Panc1 (cell line): ENCODE results near the gene TENM3.

ENCODE experiments used
- POLR2AphosphoS5 ChIP-seq: IDR thresholded peaks from 2 replicates; pipeline ENCODE4 v1.6.1; 2012; ENCODE audit warnings: mild to moderate bottlenecking, low read depth, low read length, moderate library complexity
- SIN3A ChIP-seq: IDR thresholded peaks from 2 replicates; pipeline ENCODE4 v1.6.1; 2012; ENCODE audit warnings: low read depth, mild to moderate bottlenecking, low read length, moderate library complexity, borderline replicate concordance; ENCODE audit not compliant: insufficient read depth
- TF ChIP-seq, protein P1 (sequence below), 2 experiments: IDR thresholded peaks; 2 replicates each; pipeline ENCODE4 v1.6.1; 2011 to 2012; ENCODE audit warnings: low read depth in 2 of 2, control low read depth in 1 of 2, low read length in 1 of 2, mild to moderate bottlenecking in 1 of 2, moderate library complexity in 1 of 2; ENCODE audit not compliant: insufficient read depth in 1 of 2
- TF ChIP-seq, protein P2 (sequence below): fragments of 450-650 bp; IDR thresholded peaks from 2 replicates; pipeline ENCODE4 v1.5.1; 2017; ENCODE audit warnings: mild to moderate bottlenecking

DNA sequence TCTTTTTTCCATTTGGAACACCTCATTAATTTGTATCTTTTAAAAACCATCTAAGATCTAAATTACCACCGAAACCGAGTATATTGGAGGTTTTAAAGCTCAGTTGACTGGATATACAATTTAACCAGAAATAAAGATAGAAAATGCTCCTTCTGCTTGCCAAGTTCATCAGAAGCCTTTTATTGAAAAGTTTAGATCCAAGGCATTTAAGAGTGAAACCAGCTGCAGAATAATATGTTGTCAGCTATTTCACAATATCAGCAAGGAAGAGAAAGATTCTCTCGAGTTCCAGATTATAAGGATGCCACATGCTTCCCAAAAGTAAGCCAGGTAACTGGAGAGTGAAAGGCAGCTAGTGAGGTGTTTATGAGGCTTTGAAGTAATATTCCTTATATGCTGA is 456.6 kb downstream of the TENM3 start:
- TF ChIP-seq, protein P1, sequence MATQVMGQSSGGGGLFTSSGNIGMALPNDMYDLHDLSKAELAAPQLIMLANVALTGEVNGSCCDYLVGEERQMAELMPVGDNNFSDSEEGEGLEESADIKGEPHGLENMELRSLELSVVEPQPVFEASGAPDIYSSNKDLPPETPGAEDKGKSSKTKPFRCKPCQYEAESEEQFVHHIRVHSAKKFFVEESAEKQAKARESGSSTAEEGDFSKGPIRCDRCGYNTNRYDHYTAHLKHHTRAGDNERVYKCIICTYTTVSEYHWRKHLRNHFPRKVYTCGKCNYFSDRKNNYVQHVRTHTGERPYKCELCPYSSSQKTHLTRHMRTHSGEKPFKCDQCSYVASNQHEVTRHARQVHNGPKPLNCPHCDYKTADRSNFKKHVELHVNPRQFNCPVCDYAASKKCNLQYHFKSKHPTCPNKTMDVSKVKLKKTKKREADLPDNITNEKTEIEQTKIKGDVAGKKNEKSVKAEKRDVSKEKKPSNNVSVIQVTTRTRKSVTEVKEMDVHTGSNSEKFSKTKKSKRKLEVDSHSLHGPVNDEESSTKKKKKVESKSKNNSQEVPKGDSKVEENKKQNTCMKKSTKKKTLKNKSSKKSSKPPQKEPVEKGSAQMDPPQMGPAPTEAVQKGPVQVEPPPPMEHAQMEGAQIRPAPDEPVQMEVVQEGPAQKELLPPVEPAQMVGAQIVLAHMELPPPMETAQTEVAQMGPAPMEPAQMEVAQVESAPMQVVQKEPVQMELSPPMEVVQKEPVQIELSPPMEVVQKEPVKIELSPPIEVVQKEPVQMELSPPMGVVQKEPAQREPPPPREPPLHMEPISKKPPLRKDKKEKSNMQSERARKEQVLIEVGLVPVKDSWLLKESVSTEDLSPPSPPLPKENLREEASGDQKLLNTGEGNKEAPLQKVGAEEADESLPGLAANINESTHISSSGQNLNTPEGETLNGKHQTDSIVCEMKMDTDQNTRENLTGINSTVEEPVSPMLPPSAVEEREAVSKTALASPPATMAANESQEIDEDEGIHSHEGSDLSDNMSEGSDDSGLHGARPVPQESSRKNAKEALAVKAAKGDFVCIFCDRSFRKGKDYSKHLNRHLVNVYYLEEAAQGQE (IDR thresholded peaks at IDR 0.05; ENCODE audit: insufficient read depth in 1 of 2, low read depth in 2 of 2, low read length in 1 of 2) = no peak
- TF ChIP-seq, protein P2, sequence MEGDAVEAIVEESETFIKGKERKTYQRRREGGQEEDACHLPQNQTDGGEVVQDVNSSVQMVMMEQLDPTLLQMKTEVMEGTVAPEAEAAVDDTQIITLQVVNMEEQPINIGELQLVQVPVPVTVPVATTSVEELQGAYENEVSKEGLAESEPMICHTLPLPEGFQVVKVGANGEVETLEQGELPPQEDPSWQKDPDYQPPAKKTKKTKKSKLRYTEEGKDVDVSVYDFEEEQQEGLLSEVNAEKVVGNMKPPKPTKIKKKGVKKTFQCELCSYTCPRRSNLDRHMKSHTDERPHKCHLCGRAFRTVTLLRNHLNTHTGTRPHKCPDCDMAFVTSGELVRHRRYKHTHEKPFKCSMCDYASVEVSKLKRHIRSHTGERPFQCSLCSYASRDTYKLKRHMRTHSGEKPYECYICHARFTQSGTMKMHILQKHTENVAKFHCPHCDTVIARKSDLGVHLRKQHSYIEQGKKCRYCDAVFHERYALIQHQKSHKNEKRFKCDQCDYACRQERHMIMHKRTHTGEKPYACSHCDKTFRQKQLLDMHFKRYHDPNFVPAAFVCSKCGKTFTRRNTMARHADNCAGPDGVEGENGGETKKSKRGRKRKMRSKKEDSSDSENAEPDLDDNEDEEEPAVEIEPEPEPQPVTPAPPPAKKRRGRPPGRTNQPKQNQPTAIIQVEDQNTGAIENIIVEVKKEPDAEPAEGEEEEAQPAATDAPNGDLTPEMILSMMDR = no peak
- no peak for TF ChIP-seq POLR2AphosphoS5
- no peak for TF ChIP-seq SIN3A
